ENCODE results near the gene TRIM67. TPM values are rescaled to one million over a fixed set of nuclear protein-coding genes. Genes with fewer than 3 reads are reported as not detected.

The TRIM67 gene
- total RNA-seq, 2 experiments from 2014 or later = not detected

- Mint-ChIP-seq H3K27me3 (peaks cover 58% of the 10 kb centered on the region), H3K27ac (no peak overlapping the region), H3K4me1 (ENCODE audit: low read depth) (peaks cover 7% of the 10 kb centered on the region), H3K36me3 (no peaks in the 10 kb centered on the region), H3K9me3 (no peaks in the 10 kb centered on the region), H3K4me3 (peak overlapping the region; percentile 8)
- POLR2A ChIA-PET = no interaction called here
- CTCF ChIA-PET = interaction anchor here (1.1 kb wide), 1 partner anchor 13 kb away, joined by 3 read pairs; no protein-coding TSS in a partner anchor
- intact Hi-C loops (cut with micrococcal nuclease) = no loop called here
- DNase-seq = no peak
Measured at GRCh38 chr1:231160895-231161666, 777 bp upstream of the TRIM67 start.

GRCh38 chr1:231162297-231162969, 575 bp downstream of the TRIM67 start:
- H3K9me3 Mint-ChIP-seq = no peaks in the 10 kb centered on the region
- CTCF ChIA-PET = interaction anchor here (0.6 to 1.2 kb wide), 4 partner anchors 10 to 119 kb away, joined by 3 to 5 read pairs (median 3); no protein-coding TSS in a partner anchor

DNA sequence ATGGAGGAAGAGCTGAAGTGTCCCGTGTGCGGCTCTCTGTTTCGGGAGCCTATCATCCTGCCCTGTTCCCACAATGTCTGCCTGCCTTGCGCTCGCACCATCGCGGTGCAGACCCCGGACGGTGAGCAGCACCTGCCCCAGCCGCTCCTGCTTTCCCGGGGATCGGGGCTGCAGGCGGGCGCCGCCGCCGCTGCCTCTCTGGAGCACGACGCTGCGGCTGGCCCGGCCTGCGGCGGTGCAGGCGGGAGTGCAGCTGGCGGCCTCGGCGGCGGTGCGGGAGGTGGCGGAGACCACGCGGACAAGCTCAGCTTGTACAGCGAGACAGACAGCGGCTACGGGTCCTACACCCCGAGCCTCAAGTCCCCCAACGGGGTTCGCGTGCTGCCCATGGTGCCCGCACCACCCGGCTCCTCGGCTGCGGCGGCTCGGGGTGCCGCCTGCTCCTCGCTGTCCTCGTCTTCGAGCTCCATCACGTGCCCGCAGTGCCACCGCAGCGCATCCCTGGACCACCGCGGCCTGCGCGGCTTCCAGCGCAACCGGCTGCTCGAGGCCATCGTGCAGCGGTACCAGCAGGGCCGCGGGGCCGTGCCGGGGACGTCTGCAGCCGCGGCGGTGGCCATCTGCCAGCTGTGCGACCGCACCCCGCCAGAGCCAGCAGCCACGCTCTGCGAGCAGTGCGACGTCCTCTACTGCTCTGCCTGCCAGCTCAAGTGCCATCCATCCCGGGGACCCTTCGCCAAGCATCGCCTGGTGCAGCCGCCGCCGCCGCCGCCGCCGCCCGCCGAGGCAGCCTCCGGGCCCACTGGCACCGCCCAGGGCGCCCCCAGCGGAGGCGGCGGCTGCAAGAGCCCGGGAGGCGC, 1.3 kb downstream of the TRIM67 start:
- Mint-ChIP-seq H3K4me3 (no peak overlapping the region), H3K27ac (no peak overlapping the region), H3K4me1 (ENCODE audit: low read depth) (peaks cover 7% of the 10 kb centered on the region), H3K27me3 (peaks cover 59% of the 10 kb centered on the region), H3K36me3 (no peaks in the 10 kb centered on the region), H3K9me3 (no peaks in the 10 kb centered on the region)
- intact Hi-C loops (cut with micrococcal nuclease) = no loop called here
- ChIA-PET CTCF (interaction anchor here (1.0 to 1.2 kb wide), 2 partner anchors 9 to 71 kb away, joined by 3 to 5 read pairs; no protein-coding TSS in a partner anchor), POLR2A (no interaction called here)
- DNase-seq = no peak

More at GRCh38 chr1:231162297-231162969, 575 bp downstream of the TRIM67 start:
- H3K27me3 Mint-ChIP-seq = peaks cover 57% of the 10 kb centered on the region
- peak; percentile 43 for DNase-seq
- H3K36me3 Mint-ChIP-seq = no peaks in the 10 kb centered on the region
- peaks cover 7% of the 10 kb centered on the region for H3K4me1 Mint-ChIP-seq (ENCODE audit: low read depth)
- no peak overlapping the region for H3K4me3 Mint-ChIP-seq
- H3K27ac Mint-ChIP-seq = no peak overlapping the region
- intact Hi-C loops (cut with micrococcal nuclease) = no loop called here
- POLR2A ChIA-PET = no interaction called here

DNA sequence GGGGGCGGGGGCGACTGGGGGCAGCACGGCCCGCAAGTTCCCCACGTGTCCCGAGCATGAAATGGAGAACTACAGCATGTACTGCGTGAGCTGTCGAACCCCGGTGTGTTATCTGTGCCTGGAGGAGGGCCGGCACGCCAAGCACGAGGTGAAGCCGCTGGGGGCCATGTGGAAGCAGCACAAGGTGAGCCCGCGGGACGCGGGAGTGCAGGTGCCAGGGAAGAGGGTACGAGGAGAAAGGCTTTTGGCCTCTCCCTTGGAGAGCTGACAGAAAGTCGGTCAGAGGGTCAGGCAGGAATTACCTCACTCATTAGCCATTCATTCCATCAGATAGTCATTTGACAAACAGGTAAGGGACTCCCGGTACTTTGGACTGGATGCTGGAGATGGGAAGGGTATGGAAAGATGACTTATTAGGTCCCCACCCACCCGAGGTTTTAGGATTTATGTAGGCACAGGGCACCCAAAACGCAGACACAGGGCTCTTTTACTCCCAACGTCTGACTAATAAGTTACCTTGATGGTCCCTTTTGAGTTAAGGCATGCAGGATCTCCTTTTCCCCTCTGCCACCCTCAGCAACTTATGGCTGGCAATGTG, 2.1 kb downstream of the TRIM67 start:
- no peaks in the 10 kb centered on the region for H3K9me3 Mint-ChIP-seq
- intact Hi-C loops (cut with micrococcal nuclease) = no loop called here
- no peaks in the 10 kb centered on the region for H3K36me3 Mint-ChIP-seq
- ChIA-PET CTCF (interaction anchor here (1.2 kb wide), 1 partner anchor 9 kb away, joined by 5 read pairs; no protein-coding TSS in a partner anchor), POLR2A (no interaction called here)
- peaks cover 55% of the 10 kb centered on the region for H3K27me3 Mint-ChIP-seq
- H3K4me1 Mint-ChIP-seq (ENCODE audit: low read depth) = peaks cover 7% of the 10 kb centered on the region
- H3K27ac Mint-ChIP-seq = no peak overlapping the region
- H3K4me3 Mint-ChIP-seq = no peak overlapping the region
- no peak for DNase-seq

GRCh38 chr1:231165371-231165770, 3.5 kb downstream of the TRIM67 start:
- peaks cover 7% of the 10 kb centered on the region for H3K4me1 Mint-ChIP-seq (ENCODE audit: low read depth)
- DNase-seq = no peak
- intact Hi-C loops (cut with micrococcal nuclease) = no loop called here
- H3K36me3 Mint-ChIP-seq = no peaks in the 10 kb centered on the region
- H3K27me3 Mint-ChIP-seq = peaks cover 42% of the 10 kb centered on the region
- ChIA-PET CTCF (no interaction called here), POLR2A (no interaction called here)
- H3K27ac Mint-ChIP-seq = no peak overlapping the region
- H3K9me3 Mint-ChIP-seq = no peaks in the 10 kb centered on the region
- no peak overlapping the region for H3K4me3 Mint-ChIP-seq

- H3K27me3 Mint-ChIP-seq = peaks cover 38% of the 10 kb centered on the region
- intact Hi-C loops (cut with micrococcal nuclease) = no loop called here
- H3K27ac Mint-ChIP-seq = no peak overlapping the region
- H3K4me1 Mint-ChIP-seq (ENCODE audit: low read depth) = peaks cover 4% of the 10 kb centered on the region
- no peak overlapping the region for H3K4me3 Mint-ChIP-seq
- no peaks in the 10 kb centered on the region for H3K9me3 Mint-ChIP-seq
- CTCF ChIA-PET = no interaction called here
- no peak for DNase-seq
- no peaks in the 10 kb centered on the region for H3K36me3 Mint-ChIP-seq
- POLR2A ChIA-PET = no interaction called here
Measured at GRCh38 chr1:231166398-231166797, 4.5 kb downstream of the TRIM67 start.

- H3K4me1 Mint-ChIP-seq (ENCODE audit: low read depth) = no peaks in the 10 kb centered on the region
- no peak overlapping the region for H3K4me3 Mint-ChIP-seq
- no peak for DNase-seq
- H3K27me3 Mint-ChIP-seq = peaks cover 27% of the 10 kb centered on the region
- no peaks in the 10 kb centered on the region for H3K9me3 Mint-ChIP-seq
- intact Hi-C loops (cut with micrococcal nuclease) = no loop called here
- ChIA-PET POLR2A (no interaction called here), CTCF (no interaction called here)
- no peaks in the 10 kb centered on the region for H3K36me3 Mint-ChIP-seq
- H3K27ac Mint-ChIP-seq = no peak overlapping the region
Measured at GRCh38 chr1:231170875-231171274, 9.0 kb downstream of the TRIM67 start.

DNA sequence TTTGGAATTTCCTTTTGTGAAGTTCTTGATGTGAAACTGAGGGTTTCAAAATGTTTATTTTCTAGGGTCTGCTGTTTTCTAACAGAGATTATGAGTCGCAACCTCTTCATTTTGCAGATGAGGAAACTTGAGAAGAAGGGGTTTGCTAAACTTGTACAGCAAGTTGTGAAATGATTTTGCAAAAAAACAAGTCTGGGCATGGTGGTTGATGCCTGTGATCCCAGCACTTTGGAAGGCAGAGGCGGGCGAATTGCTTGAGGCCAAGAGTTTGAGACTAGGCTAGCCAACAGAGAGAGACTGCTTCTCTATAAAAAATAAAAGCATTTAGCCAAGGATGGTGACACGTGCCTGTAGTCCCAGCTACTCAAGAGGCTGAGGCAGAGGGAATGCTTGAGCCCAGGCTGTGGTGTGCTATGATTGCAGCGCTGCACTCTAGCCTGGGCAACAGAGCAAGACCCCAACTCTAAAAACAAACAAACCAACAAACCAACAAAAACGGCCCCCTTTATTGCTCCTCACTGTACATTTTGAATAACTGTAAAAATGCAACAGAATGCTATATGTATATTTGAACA, 9.9 kb downstream of the TRIM67 start:
- Mint-ChIP-seq H3K9me3 (no peaks in the 10 kb centered on the region), H3K36me3 (no peaks in the 10 kb centered on the region), H3K27me3 (peaks cover 30% of the 10 kb centered on the region), H3K4me3 (no peak overlapping the region), H3K27ac (no peak overlapping the region), H3K4me1 (ENCODE audit: low read depth) (no peaks in the 10 kb centered on the region)
- DNase-seq = no peak
- ChIA-PET POLR2A (no interaction called here), CTCF (interaction anchor here (1.5 kb wide), 1 partner anchor 9 kb away, joined by 5 read pairs; no protein-coding TSS in a partner anchor)
- intact Hi-C loops (cut with micrococcal nuclease) = no loop called here

DNA sequence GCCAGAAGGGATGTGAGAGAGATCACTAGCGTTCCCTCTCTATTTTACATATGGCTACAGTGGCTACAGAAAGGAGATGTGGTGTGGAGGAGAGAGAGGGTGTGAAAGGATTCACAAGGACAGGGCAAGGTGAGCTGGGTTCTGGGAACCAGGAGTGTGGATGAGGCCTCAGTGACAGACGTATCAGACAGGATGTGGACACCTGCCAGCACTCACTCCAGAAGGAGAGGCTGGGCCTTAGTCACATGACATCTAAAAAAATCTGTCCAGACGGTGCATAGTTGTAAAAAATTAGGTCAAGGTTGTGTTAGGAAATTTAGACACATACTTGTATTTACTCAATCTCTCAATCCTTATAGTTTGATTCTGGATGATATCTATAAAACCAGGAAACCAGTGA, 10.6 kb downstream of the TRIM67 start:
- Mint-ChIP-seq H3K4me1 (ENCODE audit: low read depth) (no peaks in the 10 kb centered on the region), H3K9me3 (no peaks in the 10 kb centered on the region), H3K36me3 (no peaks in the 10 kb centered on the region), H3K27me3 (peaks cover 30% of the 10 kb centered on the region), H3K27ac (no peak overlapping the region), H3K4me3 (no peak overlapping the region)
- no peak for DNase-seq
- CTCF ChIA-PET = interaction anchor here (1.5 kb wide), 1 partner anchor 9 kb away, joined by 5 read pairs; no protein-coding TSS in a partner anchor
- POLR2A ChIA-PET = no interaction called here
- intact Hi-C loops (cut with micrococcal nuclease) = no loop called here

GRCh38 chr1:231176421-231176820, 14.6 kb downstream of the TRIM67 start:
- no peaks in the 10 kb centered on the region for H3K9me3 Mint-ChIP-seq
- no peak overlapping the region for H3K27ac Mint-ChIP-seq
- H3K36me3 Mint-ChIP-seq = no peaks in the 10 kb centered on the region
- H3K4me3 Mint-ChIP-seq = no peak overlapping the region
- peaks cover 37% of the 10 kb centered on the region for H3K27me3 Mint-ChIP-seq
- DNase-seq = no peak
- intact Hi-C loops (cut with micrococcal nuclease) = no loop called here
- H3K4me1 Mint-ChIP-seq (ENCODE audit: low read depth) = no peaks in the 10 kb centered on the region
- ChIA-PET CTCF (no interaction called here), POLR2A (no interaction called here)

- Mint-ChIP-seq H3K4me1 (ENCODE audit: low read depth) (no peaks in the 10 kb centered on the region), H3K9me3 (no peaks in the 10 kb centered on the region), H3K4me3 (no peak overlapping the region), H3K36me3 (no peaks in the 10 kb centered on the region), H3K27me3 (peaks cover 40% of the 10 kb centered on the region), H3K27ac (no peak overlapping the region)
- CTCF ChIA-PET = interaction anchor here (0.7 kb wide), 1 partner anchor 34 kb away, joined by 3 read pairs; no protein-coding TSS in a partner anchor
- POLR2A ChIA-PET = no interaction called here
- intact Hi-C loops (cut with micrococcal nuclease) = no loop called here
- DNase-seq = no peak
Measured at GRCh38 chr1:231177226-231177625, 15.4 kb downstream of the TRIM67 start.

Measured in activated CD4-positive, alpha-beta memory T cell treated with anti-CD3 and anti-CD28 coated beads for 36 hours (primary cell).